A549 (cell line): Measurements from ENCODE around the gene PDS5B.

ENCODE experiments used
- BHLHE40 ChIP-seq: IDR thresholded peaks from 2 replicates; pipeline ENCODE4 v1.6.1; 2012; ENCODE audit warnings: low read depth, low read length, inconsistent platforms
- CTCF ChIP-seq: fragments of >200 bp; sonication (Bioruptor Twin); formaldehyde crosslinking; IDR thresholded peaks from 3 replicates; pipeline ENCODE4 v1.5.1; 2016
- HOXB5 ChIP-seq: fragments of 250-450 bp; sonication (Bioruptor Pico); IDR thresholded peaks from 2 replicates; pipeline ENCODE4 v1.5.0; 2020; ENCODE audit warnings: mild to moderate bottlenecking, moderate library complexity
- POLR2A ChIP-seq: IDR thresholded peaks from 2 replicates; pipeline ENCODE4 v1.6.1; 2012; ENCODE audit warnings: mild to moderate bottlenecking, low read length
- RCOR1 ChIP-seq: fragments of 150-350 bp; IDR thresholded peaks from 2 replicates; pipeline ENCODE4 v1.6.1; 2014; ENCODE audit warnings: antibody characterized with exemption, low read length, low read depth

- TF ChIP-seq HOXB5: no peak
- no peak for TF ChIP-seq CTCF
- TF ChIP-seq BHLHE40: no peak
- TF ChIP-seq RCOR1: no peak
- no peak for TF ChIP-seq POLR2A
Measured at GRCh38 chr13:32779119-32779518, 192.9 kb downstream of the PDS5B start.
